GM21619 (cell line): ENCODE results near the gene RSPO1.

Experiments used
- ATAC-seq: cut with Tn5 transposase; IDR thresholded peaks from one replicate; pipeline ENCODE4 v1.9.1; 2021; ENCODE audit not compliant: unreplicated experiment

The RSPO1 gene

DNA sequence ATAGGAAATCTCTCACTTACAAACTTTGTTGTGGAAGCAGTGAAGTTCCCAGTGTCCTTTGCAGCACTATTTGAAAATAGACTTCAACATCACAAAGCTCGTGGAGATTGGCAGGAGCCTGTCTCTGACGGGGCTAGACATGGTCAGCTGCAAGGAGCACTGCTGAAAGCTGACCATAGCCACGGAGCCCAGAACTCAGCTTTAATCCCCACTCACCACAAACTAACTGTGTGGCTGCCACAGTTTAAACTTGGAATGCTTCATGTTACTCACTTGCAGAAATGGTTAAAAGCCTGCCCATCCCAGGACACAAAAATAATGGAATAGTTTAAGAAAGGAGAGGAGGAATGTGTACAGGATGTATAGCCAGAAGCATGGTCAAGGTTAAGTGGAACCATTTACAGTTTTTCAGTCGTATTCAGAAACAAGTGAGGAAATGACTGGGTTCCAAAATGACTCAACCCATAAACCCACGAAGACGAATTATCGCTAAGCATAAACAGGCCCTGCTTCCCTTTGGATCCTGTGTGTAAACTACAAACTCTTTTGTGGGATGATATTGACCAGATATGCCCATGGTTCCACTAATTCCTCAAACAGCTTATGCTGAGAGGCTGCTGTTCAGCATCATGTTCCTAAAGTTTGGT, 59.7 kb downstream of the RSPO1 start:
- ATAC-seq, result no peak

DNA sequence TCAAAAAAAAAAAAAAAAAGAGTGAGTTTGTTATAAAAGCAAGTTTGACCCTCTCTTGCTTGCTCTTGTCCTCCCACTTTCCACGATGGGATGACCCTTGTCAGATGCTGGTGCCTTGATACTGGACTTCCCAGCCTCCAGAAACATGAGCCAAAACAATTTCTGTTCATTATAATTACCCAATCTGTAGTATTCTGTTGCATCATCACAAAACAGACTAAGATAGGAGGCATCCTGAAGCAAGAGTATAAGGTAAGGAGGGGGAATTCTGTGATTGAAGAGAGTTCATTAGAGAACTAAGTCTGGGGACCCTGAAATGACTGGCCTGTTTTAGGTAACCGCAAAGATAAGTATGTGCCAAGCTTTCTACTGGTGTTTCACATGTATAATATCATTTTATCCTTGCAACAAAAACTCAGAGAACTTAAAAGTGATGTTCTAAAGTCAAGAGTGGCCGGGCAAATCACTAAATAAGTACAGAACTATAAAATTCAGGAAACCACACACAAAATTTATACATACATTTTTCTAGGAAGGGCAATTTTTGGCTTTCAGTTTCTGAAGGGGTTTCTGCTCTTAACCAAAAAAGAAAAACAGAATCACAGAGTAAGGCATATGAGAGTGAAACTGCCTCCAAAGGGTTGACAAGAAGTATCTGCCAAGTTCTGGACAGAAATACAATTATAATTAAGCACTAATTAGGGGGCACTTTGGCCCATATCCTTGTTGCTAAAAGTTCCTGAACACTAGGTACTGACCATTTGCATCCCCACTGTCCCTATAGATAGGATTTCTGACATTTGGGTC, 64.0 kb downstream of the RSPO1 start:
- no peak for ATAC-seq

DNA sequence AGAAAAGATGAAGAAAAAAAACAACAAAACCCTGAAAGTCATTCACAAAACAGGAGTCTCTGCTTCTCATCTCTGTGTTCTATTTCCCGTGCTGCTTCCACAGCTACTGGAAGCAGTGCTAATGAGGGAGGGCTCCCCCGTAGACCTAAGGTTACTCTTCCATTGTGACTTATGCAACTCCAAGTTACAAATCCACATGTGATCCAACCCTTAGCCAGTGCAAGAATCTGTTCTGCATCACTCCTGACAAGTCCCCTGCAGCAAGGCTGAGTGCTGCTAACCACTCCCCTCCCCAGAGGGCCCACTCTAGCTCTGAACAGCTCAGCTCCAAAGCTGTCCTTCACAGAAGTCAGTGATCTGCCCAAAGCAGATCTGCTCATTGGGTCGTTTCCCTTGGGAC, 67.7 kb downstream of the RSPO1 start:
- ATAC-seq, result no peak

DNA sequence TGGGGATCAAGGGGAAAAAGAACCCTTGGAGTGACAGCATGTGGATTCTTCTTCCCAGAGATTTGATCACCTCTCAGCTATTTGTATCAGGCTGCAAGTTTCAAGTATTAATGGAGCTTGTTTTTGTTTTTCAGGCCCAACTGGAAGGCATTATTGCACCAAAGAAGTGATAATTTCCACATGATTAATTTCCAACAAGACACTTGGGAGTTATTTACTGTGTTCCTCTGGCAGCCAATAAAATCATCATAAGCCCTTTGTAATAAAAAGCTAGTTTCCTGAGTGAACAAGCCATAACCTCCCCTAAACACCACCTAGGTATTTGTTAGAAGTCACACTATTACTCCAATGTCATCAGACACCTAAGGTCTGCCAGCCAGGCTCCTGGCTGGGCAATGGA, 69.8 kb downstream of the RSPO1 start:
- no peak for ATAC-seq

DNA sequence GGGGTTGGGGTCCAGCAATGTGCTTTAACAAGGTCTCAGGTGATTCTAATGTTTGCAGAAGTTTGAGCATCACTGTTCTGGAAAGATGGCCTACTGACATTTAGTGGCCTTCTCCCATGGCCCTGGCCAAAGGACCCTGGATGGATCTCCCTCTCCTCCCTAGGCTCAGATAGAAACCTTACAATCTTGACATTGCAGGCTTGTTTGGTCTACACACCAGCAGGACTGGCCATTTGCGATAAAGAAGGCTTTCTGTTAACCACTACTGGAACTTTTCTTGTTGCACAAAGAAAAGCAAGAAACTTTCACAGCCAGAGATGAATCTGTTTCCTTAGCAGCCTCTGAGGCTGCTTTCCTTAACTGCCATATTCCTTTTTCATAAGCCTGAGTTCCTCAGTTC, 71.7 kb downstream of the RSPO1 start:
- ATAC-seq, result no peak
